ENCODE measurements around the gene CLCN6. TPM values are rescaled to one million over a fixed set of nuclear protein-coding genes. Genes with fewer than 3 reads are reported as not detected.

Gene CLCN6
- total and polyA plus RNA-seq, 8 donors, result 17.2 to 43.4 (median 20.7) TPM

DNA sequence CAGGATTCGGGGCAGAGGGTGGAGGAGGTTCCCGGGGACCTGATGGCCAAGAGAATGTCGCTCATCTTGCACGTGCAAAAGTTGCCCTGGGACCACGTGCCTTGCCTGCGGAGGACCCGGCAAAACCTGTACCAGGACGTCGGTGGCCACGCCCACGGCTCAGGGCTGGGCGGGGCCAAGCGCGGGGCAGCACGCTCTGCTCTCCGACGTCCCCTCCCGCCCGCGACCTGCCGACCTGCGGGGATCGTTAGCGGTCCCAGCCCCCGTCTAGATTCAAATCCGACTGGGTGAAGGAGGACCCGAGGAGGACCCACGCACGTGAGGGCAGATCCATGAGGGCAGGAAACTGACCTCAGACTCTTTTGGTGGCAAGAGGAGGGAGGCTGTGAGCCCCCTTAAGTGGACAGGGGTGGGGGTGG is 44.0 kb upstream of the CLCN6 start, which contains the start of gene C1orf167:
TSS of gene C1orf167 (plus strand) at position 206 of the 419 bp plus-strand sequence. CDS start 2,208 bp downstream, outside the sequence.
- Histone ChIP-seq H3K27me3 (peaks cover 8 to 25% of the 10 kb centered on the region in 2 donors), H3K4me1 (peaks cover 0 to 6% of the 10 kb centered on the region in 2 donors), H3K9me3 (no peaks in the 10 kb centered on the region), H3K4me3 (no peak within 1 kb of the TSS), H3K27ac (no peak within 1 kb of the TSS), H3K36me3 (no peaks in the 10 kb centered on the region)
- intact Hi-C loops (cut with DNase I), result no loop called here
- TF ChIP-seq, protein P1, sequence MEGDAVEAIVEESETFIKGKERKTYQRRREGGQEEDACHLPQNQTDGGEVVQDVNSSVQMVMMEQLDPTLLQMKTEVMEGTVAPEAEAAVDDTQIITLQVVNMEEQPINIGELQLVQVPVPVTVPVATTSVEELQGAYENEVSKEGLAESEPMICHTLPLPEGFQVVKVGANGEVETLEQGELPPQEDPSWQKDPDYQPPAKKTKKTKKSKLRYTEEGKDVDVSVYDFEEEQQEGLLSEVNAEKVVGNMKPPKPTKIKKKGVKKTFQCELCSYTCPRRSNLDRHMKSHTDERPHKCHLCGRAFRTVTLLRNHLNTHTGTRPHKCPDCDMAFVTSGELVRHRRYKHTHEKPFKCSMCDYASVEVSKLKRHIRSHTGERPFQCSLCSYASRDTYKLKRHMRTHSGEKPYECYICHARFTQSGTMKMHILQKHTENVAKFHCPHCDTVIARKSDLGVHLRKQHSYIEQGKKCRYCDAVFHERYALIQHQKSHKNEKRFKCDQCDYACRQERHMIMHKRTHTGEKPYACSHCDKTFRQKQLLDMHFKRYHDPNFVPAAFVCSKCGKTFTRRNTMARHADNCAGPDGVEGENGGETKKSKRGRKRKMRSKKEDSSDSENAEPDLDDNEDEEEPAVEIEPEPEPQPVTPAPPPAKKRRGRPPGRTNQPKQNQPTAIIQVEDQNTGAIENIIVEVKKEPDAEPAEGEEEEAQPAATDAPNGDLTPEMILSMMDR (IDR thresholded peaks at IDR 0.05), result no peak
- ATAC-seq (peak; percentile 77), DNase-seq (peak in 2 of 4 donors; percentile 28 to 87)

DNA sequence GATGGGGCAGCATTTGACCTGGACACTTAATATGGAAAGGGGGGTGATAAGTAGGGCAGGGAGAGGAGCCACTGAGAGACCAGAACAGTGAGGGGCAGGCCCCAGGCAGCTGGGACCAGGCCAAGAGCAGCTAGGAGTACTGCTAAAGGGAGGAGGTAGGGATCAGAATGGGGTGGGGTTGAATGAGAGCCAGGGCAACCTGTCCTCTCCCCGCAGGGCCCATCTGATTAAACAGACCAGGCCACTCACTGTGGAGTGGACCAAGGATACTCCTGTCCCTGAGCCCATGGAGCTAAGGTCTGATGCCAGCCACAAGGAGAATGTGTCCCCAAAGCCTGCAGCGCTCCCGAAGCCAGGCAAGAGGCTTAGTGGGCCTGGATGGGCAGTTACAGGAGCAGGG is 41.9 kb upstream of the CLCN6 start:
- ATAC-seq (no peak), DNase-seq (no peak)
- no peak overlapping the region for H3K27ac ChIP-seq
- H3K9me3 ChIP-seq, result no peaks in the 10 kb centered on the region
- H3K4me1 ChIP-seq, result peaks cover 0 to 6% of the 10 kb centered on the region in 2 donors
- TF ChIP-seq, protein P1 (IDR thresholded peaks at IDR 0.05), result no peak
- no peak overlapping the region for H3K4me3 ChIP-seq
- intact Hi-C loops (cut with DNase I), result no loop called here
- no peaks in the 10 kb centered on the region for H3K36me3 ChIP-seq
- peaks cover 8 to 25% of the 10 kb centered on the region in 2 donors for H3K27me3 ChIP-seq

DNA sequence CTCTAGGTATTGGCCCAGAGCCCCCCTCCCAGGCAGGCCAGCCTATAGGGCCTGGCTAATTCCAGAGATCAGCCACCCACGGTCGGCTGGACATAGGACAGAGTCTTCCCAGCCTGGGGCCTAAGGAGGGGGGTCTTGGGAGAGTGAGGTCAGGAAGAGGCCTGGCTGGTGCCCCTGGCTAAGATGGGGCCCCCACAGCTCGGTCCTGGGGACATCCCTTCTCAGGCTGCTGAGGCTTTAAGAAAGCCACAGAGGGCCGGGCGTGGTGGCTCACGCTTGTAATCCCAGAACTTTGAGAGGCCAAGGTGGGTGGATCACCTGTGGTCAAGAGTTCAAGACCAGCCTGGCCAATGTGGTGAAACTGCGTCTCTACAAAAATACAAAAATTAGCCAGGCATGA is 41.5 kb upstream of the CLCN6 start:
- ATAC-seq, result no peak
- H3K36me3 ChIP-seq, result no peaks in the 10 kb centered on the region
- H3K27me3 ChIP-seq, result peaks cover 8 to 25% of the 10 kb centered on the region in 2 donors
- no peak overlapping the region for H3K27ac ChIP-seq
- intact Hi-C loops (cut with DNase I), result no loop called here
- no peaks in the 10 kb centered on the region for H3K9me3 ChIP-seq
- no peak overlapping the region for H3K4me3 ChIP-seq
- DNase-seq, result no peak
- TF ChIP-seq, protein P1 (IDR thresholded peaks at IDR 0.05), result no peak
- H3K4me1 ChIP-seq, result peaks cover 0 to 6% of the 10 kb centered on the region in 2 donors

DNA sequence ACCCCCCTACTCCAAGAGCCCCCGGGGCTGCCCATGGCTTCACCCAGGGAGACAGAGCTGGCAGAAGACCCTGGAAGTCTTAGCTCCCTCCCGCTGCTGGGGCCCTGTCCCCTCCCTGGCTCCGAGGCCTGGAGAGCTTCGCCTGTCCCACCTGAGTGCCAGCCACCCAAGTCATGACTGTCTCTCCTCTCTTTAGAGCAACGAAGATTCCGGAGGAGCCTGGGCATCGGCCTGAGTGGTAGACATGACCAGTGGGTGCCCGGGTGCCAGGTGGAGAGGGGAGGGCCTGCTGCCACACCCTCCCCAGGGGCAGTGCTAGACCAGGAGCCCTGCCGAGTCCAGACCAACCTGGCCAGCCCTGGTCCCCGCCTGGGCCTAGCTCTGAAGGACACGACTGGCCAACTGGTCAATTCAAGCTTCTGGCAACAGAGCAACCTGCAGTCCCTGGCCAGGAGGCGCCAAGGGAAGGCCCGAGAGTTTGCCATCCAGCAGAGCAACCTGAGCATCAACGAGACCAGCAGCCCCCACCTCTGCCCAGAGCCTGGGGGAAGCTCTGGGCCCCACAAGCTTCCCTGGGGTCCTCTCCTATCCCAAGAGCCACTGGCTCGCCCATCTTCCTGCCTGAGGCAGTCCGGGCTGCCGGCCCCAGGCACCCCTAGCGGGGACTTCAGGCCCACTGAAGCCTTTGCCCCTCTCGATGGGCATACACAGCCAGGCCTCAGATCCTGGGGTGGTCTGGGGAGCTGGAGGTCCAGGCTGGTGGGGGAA is 40.1 kb upstream of the CLCN6 start:
- Histone ChIP-seq H3K9me3 (no peaks in the 10 kb centered on the region), H3K27ac (no peak overlapping the region), H3K27me3 (peaks cover 8 to 25% of the 10 kb centered on the region in 2 donors), H3K36me3 (no peaks in the 10 kb centered on the region), H3K4me3 (no peak overlapping the region), H3K4me1 (peaks cover 0 to 6% of the 10 kb centered on the region in 2 donors)
- ATAC-seq (no peak), DNase-seq (no peak)
- TF ChIP-seq, protein P1 (IDR thresholded peaks at IDR 0.05), result no peak
- intact Hi-C loops (cut with DNase I), result no loop called here

DNA sequence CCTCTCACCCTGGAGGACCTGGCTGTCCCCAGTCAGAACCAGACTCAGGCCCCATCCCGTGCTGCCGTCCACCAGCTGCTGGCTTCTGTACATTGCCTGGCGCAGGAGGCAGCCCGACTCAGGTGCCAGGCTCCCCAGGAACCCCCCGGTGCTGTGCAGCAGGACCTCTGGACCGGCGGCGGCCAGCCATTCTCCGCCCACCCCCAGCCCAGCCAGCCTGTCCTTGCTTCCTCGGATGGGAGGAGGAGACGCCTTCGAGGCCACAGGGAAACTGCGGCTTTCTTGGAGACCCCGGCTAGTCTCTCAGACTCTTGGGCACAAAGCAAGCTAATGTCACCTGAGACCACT is 39.6 kb upstream of the CLCN6 start:
- no peak overlapping the region for H3K4me3 ChIP-seq
- H3K9me3 ChIP-seq, result no peaks in the 10 kb centered on the region
- DNase-seq (no peak), ATAC-seq (no peak)
- no peak overlapping the region for H3K27ac ChIP-seq
- TF ChIP-seq, protein P1 (IDR thresholded peaks at IDR 0.05), result no peak
- peaks cover 0 to 6% of the 10 kb centered on the region in 2 donors for H3K4me1 ChIP-seq
- intact Hi-C loops (cut with DNase I), result no loop called here
- no peaks in the 10 kb centered on the region for H3K36me3 ChIP-seq
- H3K27me3 ChIP-seq, result peaks cover 7 to 20% of the 10 kb centered on the region in 2 donors
